Stimulated activated CD8-positive, alpha-beta memory T cell treated with anti-CD3 and anti-CD28 coated beads, Interleukin-7, amount 100 ng/mL, for 48 hours (primary cell): ENCODE results near the gene BFSP1.

ENCODE experiments used
- DNase-seq, 2 donors: peaks; one replicate each; pipeline ENCODE4 v3.0.0-alpha.2; 2020; ENCODE audit warnings: low read depth in 1 of 2; ENCODE audit errors: extremely low read depth in 1 of 2

BFSP1 gene

DNA sequence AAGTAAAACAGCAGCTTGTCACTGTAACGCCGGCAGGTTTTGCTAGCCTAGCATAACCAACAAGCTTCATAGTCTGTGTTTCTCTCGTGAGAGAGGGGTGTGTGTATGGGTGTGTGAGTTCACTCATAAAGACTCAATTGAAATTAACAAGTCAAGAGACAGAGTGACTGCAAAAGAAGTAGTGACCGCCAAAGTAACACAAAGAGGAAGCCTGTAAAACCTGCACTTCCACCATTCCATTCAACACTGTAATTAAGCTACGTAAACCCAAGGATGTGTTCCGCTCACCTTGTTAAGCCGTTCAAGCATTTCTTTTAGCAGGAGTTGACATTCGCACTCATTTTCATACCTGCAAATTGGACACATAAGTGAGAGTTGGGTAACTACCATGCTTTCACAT is 6.6 kb downstream of the BFSP1 start:
- no peak for DNase-seq

- no peak for DNase-seq
Measured at GRCh38 chr20:17523326-17523725, 7.9 kb downstream of the BFSP1 start.

DNA sequence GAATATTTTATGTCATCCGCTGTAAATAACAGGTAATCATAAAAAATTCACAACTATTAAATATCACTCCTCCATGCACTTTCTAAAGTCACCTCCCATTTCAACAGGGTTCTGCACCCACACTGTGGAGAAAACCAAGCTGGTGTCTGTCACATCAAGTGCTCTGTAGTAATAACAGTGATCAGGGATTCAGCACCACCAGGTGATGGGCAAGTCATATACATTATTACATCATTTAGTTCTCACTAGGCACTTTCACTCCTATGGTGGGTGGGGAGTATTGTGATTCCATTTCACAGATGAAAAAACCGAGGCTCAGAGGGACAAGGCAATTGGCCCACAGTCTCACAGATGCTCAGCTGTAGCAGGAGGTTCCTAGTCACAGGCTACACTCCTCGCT is 8.7 kb downstream of the BFSP1 start:
- DNase-seq = no peak

DNA sequence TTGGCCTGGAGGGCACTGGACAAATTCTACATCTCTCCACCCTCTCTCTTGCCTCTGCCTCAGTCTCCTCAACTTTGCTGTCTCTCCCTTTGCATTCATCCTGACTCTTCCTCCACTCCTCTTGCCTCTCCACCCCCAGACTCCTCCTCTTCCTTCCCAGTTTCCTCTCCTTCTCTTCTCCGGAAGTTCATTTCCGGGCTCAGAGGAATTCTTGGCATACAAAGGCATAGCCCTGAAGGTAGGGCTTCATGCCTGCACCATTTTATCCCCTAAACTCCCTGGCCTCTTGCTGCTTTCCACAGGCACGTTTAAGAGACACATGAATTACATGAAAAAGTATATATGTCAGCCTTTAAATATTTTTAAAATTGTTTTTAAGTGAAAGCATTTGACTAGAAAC is 10.6 kb downstream of the BFSP1 start:
- no peak for DNase-seq

GRCh38 chr20:17519606-17520285 is 11.4 kb downstream of the BFSP1 start:
- DNase-seq = no peak

DNA sequence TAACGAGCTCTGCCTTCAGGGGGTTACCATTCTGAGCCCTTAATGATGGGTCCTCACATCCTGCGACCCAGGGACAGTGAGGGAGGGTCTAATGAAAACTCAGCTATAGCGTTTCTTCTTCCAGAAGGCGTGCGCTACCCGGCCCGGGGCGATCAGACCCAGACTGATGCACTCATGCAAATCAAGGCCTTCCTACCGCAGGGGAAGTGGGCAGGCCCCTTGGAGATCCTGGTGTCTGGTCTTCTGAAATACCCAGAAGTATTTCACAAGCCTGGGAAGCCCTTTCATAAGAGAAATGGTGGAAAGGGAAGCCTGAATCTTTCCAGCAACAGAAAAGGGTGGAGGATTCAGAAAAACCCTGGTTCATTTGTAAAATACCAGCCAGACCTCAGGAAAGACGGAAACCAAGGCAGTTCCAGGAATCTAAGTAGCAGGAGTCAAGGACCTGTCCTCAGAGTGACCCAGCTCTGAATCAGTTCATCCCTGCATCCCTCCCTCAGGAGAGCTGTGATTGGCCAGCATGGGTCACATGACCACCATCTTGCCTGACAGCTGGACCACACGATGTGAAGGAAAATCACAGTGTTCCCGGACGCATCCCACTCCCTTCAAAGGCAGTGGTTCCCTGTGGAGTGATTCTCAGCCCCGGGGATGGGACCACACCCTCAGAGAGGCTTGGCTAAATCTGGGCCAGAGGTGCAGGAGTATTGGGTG is 12.7 kb downstream of the BFSP1 start:
- DNase-seq = no peak

DNA sequence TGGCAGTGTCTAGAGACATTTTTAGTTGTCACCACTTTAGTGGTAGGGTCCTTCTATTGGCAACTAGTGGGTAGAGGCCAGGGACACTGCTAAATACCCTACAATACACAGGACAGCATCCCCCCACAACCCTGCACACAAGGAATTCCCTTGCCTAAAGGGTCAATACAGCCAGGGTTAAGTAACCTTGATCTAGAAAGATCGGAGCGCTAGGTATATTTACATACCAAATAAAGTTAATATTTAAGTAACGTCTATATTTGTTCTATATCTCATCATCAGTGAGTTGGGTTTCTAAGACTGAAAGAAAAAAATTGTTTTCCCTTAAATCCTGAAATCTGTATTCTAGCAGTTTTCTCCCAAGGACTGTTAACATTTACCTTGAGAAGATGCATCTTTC is 16.1 kb downstream of the BFSP1 start:
- no peak for DNase-seq

GRCh38 chr20:17513939-17514338 is 17.2 kb downstream of the BFSP1 start:
- no peak for DNase-seq

DNA sequence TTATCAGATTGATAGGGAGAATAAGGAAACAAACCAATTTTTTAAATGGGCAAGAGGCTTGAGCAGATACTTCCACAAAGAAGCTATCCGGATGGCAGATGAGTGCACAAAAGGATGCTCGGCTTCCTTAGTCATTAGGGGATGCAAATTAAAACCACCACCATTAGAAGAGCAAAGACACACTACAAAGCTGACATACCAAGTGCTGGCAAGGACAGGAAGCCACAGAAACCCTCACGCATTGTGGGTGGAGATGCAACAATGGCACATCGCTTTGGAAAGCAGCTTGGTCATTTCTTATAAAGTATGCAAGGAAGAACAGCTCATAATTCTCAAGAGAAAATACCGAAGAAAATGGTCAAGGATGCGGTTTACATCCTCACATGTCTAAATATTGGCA is 19.8 kb downstream of the BFSP1 start:
- DNase-seq = no peak

GRCh38 chr20:17510548-17510947 is 20.6 kb downstream of the BFSP1 start:
- DNase-seq = no peak

DNA sequence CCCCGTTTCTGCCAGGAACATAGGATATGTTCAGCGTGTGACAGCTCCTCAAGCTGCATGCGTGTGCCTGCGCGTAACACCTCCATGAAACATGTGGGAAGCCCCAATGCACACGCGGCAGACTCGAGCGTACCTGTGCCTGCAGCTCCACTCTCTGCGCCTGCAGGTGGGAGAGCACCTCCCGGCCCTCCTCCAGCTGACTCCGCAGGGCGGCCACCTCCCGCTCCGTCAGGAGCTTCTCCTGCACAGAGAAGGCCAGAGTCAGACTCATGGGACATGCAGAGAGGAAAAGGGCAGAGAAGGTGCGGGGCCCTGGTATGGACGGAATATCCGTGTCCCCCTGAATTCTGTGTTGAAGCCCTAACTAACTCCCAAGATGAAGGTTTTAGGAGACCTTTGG is 22.4 kb downstream of the BFSP1 start:
- DNase-seq = no peak

DNA sequence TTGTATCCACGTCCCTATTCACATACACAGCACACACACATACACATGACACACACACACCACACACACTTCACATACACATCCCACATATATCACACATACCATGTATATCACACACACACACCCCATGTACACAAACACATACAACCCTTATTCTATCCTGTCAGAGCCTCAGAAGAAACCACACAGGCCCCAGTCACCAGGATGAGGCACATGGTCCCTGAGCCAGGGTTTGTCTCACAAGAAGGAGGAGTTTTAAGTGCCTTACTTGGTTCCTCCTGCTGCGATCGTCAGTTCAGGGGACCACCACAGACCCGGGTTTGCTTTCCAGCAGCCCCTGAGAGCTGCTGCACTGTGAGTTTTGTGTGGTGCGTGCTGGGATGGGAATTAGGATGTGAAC is 23.6 kb downstream of the BFSP1 start:
- no peak for DNase-seq

- DNase-seq = no peak
Measured at GRCh38 chr20:17507032-17507431, 24.1 kb downstream of the BFSP1 start.

- DNase-seq = peak; percentile 52 to 77
Measured at GRCh38 chr20:17505636-17506517, 25.3 kb downstream of the BFSP1 start.

GRCh38 chr20:17504898-17505635 is 26.1 kb downstream of the BFSP1 start:
- no peak for DNase-seq

DNA sequence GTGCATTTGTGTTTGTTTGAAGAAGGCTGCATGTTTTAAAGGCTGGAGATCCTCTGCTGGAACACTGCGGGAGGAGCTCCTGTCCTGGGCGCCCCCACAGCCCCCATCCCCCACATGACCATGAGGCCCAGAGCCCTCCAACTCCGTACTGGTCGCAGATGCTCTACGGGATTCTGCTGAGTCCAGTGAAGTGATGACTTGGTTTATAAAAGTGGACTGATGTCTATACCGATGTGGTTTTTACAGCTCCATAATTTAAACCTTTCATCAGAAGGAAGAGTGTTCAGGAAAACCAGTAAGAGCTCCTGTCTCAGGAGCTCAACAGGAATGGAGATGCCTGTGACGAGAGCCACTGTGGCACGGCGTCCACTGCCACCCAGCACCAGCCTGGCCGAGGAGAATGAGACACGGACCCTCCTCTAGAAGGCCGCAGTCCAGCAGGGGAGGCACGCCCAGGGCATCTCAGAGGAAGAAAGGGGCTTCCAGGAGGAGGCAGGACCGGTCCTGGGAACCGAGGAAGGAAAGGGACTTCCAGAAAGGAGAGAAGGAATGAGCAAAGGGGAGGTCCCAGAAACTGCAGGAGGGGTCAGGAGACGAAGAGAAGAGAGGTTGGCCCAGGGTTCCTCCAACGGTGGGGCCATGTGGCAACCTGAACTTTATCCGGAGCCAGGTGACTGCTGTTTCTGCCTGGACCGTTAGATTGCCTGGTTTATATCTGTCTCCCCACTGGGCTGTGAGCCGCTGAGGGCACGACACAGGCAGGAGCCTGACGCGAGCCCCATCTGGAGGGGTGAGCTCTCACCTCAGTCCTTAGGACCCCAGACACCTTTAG is 26.9 kb downstream of the BFSP1 start:
- DNase-seq = no peak

DNA sequence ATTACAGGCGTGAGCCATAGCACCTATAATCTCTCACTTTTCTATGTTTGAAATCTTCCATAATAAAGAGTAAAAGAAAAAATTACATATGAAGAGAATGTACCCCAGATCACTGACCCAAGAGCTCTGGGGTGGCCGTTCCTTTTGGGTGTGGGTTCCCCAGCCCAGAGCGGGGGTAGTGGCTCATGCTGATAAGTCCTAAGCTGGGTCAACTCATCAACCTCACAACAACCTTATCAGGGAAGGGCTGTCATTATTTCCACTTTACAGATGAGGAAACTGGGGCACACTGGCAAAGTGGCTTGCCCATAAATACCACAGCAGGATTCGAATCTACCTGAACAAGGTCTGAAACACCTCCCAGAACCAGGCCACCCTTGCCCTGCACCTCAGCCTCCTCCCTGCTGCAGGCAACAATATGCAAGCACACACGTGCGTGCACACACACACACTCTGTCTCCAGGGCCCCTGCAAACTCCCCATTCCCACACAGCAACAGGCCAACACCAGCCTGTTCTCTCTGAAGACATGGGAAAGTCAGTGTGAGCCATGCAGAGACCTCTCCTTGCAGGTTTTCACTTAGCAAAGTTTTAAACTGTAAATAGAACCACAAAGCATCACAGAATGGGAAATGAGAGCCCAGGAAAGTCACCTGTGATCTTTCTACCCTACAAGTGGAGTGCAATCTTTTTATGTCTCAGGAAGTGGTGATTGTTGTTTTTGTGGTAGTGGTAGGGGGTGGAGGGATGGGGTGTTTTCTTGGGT is 27.7 kb downstream of the BFSP1 start:
- DNase-seq = no peak

GRCh38 chr20:17502105-17502504 is 29.1 kb downstream of the BFSP1 start:
- no peak for DNase-seq

- no peak for DNase-seq
Measured at GRCh38 chr20:17501701-17502100, 29.5 kb downstream of the BFSP1 start.
